HG02970 (cell line): ENCODE data around the gene MSI1.

Experiments used
- ATAC-seq: cut with Tn5 transposase; IDR thresholded peaks from one replicate; pipeline ENCODE4 v1.9.1; 2021; ENCODE audit warnings: mild to moderate bottlenecking, moderate library complexity, moderate number of reproducible peaks; ENCODE audit not compliant: unreplicated experiment, low FRiP score

The MSI1 gene

DNA sequence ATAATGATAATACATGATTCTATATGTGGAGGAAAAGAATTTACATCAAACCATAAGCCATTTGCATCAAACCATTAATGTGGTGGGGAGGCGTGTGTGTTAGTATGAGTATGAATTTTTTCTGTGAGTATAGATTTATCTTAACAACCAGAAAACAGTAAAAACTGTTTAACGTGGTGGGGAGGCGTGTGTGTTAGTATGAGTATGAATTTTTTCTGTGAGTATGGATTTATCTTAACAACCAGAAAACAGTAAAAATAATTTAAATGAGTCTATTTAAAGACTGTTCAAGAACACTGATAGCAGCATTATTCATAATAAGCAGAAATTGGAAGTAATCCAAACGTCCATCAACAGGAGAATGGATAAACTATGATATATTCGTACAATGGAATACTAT, 9.1 kb upstream of the MSI1 start:
- no peak for ATAC-seq

GRCh38 chr12:120377611-120378010, 8.6 kb upstream of the MSI1 start:
- ATAC-seq: no peak

DNA sequence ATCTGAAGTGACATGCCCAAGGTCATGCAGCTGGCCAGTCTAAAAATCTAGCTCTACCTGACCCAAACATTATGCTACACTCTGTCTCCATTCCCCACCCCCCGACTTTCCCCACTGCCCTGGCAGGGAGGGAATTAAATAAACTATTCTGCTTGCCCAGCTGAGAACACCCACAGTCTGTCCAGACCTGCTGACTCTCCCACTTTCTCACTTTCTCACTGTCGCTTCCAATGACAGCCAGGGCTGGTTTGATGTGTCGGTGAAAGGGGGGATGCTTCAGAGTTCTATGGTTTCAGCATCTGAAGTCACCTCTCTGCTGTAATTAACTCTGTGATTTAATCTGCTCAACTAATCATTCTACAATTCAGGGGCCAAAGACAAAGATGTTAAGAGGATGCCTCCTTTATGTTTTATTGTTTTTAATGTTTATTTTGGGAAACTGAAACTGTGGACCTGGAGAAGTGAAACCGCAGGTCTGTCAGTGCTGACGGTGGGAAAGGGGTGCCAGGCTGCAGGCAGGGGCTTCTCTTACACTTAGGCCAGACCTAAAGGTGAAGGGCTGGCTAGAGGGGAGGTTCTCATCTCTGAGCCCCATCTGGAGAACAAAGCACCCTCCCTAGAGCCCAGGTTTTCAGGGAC, 8.1 kb upstream of the MSI1 start:
- no peak for ATAC-seq

DNA sequence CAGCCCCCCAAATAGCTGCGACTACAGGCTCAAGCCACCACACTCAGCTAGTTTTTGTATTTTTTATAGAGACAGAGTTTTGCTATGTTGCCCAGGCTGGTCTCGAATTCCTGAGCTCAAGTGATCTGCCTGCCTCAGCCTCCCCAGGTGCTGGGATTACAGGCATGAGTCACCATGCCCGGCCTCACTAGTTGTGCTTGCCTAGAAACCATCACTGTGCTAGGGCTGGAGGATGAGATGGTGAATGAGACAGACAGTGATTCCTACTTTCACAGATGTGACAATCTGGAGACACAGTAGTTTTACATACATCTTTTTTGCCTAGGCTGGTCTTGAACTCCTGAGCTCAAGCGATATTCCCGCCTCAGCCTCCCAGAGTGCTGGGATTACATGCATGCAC, 7.5 kb upstream of the MSI1 start:
- ATAC-seq: no peak

DNA sequence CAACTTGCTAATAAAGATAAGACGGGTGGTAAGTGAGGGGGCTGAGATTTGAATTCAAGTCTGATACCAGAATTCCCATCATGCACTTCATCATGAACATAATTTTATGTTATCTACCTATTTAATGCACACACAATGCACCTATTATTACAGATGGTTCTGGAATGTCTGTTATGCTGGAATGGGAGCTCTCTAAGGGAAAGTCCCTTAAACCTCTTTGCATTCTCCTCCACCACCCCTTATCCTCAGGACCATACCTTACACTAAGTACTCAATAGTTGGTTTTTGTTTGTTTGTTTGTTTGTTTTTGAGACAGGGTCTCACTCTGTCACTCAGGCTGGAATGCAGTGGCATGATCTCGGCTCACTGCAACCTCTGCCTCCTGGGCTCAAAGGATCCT, 7.0 kb upstream of the MSI1 start:
- ATAC-seq: no peak

GRCh38 chr12:120373683-120374082, 4.7 kb upstream of the MSI1 start:
- ATAC-seq: no peak

- no peak for ATAC-seq
Observed at GRCh38 chr12:120370343-120371243, 1.6 kb upstream of the MSI1 start.

DNA sequence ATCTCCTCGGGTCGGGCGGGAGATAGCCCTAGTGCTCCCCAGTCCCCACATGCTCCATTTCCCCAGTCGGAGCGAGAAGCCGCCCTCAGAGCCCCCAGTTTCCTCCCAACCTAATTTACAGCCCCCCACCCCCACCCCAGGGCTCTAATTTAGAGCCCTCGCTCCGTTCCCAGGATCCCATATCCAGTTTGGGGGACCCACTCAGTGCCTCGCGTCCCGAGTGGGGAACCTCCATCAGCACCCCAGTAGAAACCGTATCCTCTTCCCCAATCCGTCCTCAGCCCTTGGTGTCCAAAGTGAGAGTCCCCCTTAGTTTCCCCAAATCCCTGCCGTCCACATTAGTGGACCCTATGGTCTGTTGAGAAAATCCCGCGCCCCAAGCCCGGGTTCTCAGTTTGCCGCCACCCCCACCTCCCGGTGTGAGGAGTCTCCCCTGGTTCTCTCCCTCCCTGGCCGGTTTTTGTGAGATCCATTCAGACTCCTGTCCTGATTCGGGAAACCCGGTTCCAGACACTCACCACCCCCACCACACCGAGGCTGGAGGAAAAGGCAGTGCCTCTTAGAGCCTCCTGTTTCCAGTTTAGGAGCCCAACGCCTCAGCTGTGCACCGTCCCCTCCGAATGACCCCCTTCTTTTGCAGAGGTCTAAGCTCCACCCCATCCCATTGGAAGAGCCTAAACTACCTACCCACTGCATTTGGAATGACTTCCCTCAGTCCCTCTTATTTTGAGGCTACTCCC, 809 bp upstream of the MSI1 start:
- ATAC-seq: no peak

DNA sequence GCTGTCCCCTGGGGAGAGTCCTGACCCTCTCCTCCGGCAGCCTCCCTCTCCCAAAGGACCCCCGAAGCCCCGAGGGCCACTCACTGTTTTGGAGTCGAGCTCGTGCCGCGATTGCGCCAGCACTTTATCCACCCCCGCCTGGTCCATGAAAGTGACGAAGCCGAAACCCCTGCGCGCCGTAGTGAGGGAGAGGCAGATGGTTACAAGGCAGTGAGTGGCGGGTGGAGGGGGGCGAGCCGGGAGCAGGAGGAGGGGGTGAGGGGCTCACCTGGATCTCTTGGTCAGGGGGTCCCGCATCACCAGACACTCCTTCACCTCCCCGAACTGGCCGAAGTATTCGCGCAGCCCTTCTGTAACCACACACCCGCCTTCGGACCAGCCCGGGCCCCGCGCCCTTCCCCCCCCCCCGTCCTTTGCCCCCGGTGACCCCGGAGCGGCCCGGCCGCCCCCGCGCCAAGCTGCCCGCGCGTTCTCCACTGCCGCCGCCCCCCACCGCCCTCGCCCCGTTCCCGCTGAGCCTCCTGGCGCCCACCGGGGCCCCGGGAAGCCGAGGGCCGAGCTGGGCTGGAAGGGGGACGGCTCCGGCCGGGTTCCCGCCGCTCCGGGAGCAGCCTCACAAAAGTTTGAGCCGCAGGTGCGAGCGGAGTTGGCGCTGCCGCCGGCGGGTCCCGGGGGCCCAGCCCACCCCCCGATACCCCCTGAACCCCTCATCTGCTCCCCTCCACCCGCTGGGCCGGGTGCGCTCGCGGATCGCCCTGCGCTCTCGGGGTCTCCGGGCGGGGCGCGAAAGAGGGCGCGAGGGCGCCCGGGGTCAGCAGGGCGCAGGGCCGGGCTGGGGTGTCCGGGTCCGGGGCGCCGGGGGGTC, 808 bp downstream of the MSI1 start:
- no peak for ATAC-seq

GRCh38 chr12:120367233-120367923, 1.6 kb downstream of the MSI1 start:
- no peak for ATAC-seq

- no peak for ATAC-seq
Observed at GRCh38 chr12:120366845-120367232, 2.1 kb downstream of the MSI1 start.

GRCh38 chr12:120366341-120366705, 2.6 kb downstream of the MSI1 start:
- no peak for ATAC-seq

GRCh38 chr12:120365675-120366340, 3.2 kb downstream of the MSI1 start:
- ATAC-seq: no peak

- no peak for ATAC-seq
Observed at GRCh38 chr12:120364487-120364886, 4.5 kb downstream of the MSI1 start.

- no peak for ATAC-seq
Observed at GRCh38 chr12:120363274-120363855, 5.6 kb downstream of the MSI1 start.

- ATAC-seq: no peak
Observed at GRCh38 chr12:120362516-120363273, 6.3 kb downstream of the MSI1 start.

DNA sequence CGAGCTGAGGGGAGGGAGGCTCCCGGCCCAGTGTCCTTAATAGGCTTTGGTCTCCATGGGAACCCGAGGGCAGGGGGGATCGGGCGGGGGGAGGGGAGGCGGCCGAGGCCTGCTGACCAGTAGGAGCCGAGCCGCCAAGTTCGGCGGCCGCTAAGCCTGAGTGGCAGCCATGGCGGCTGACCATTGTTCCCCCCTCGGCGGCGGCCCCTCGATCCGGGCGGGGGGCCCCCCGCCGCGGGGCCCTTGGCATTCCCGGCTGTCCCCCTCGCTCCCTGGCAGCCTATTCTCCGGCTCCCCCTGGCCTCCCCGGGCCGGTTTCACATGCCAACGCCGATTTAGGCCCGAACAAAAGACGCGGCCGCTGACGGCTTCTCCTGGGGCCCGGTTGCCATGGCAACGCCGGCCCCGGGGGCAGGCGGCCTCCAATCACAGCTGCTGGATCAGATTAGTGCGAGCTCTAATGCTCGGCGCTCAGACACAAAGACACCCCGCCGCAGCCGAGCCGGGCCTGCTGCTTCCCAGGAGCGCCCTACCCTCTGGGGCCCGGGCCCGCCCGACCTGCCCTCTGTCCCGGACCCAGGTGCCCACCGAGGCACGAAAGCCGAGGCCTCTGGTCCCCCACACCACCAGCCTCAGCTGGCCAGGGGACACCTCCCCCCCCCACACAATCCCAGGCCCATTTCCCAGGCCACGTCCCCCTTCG, 7.3 kb downstream of the MSI1 start:
- ATAC-seq: no peak

GRCh38 chr12:120359128-120359527, 9.8 kb downstream of the MSI1 start:
- no peak for ATAC-seq
